Testis (tissue), 3 donors: ENCODE results near the gene MARCHF3. TPM values are rescaled to one million over a fixed set of nuclear protein-coding genes. Genes with fewer than 3 reads are reported as not detected.
"Not testable (repeated sequence)": the region's sequence is repeated elsewhere in the genome, so short reads cannot be mapped to it uniquely, and the experiment has no call there.

Experiments used
- DNase-seq: peaks from one replicate; pipeline ENCODE4 v3.0.0-alpha.2; 2019
- H3K27ac ChIP-seq, 2 donors: fragments of 200-600 bp; sonication (generic); one replicate each; pipeline ENCODE4 v1.5.1; 2019
- H3K27me3 ChIP-seq: fragments of 200-600 bp; sonication (generic); one replicate; pipeline ENCODE4 v1.5.1; 2019
- H3K36me3 ChIP-seq: fragments of 200-600 bp; sonication (generic); one replicate; pipeline ENCODE4 v1.5.1; 2017; ENCODE audit warnings: low read depth; ENCODE audit errors: missing control alignments
- H3K4me1 ChIP-seq: fragments of 200-600 bp; sonication (generic); one replicate; pipeline ENCODE4 v1.5.1; 2019
- H3K4me3 ChIP-seq, 2 donors: fragments of 200-600 bp; sonication (generic); one replicate each; pipeline ENCODE4 v1.5.1; 2017 to 2019
- H3K9me3 ChIP-seq: fragments of 200-600 bp; sonication (generic); one replicate; pipeline ENCODE4 v1.5.1; 2017
- CTCF ChIP-seq, 3 experiments: fragments of 450-650 bp in 2 of 3; fragments of 200-600 bp in 1 of 3; sonication (generic) in 1 of 3; IDR thresholded peaks; one replicate each; pipeline ENCODE4 v1.5.1; 2016 to 2019; ENCODE audit warnings: antibody characterized with exemption in 3 of 3, mild to moderate bottlenecking in 2 of 3, moderate library complexity in 1 of 3
- POLR2A ChIP-seq: fragments of 450-650 bp; IDR thresholded peaks from one replicate; pipeline ENCODE4 v1.6.1; 2017; ENCODE audit warnings: antibody characterized with exemption, mild to moderate bottlenecking, moderate library complexity
- WGBS, 2 donors: methylation state at CpG; one replicate each; pipeline ENCODE4 v1.1.5; 2018; 5-methylcytosine and 5-hydroxymethylcytosine counted together
- intact Hi-C: fragments of 100-400 bp; cut with DNase I; formaldehyde crosslinking; loops from one replicate; pipeline ENCODE4 v1.15.1; 2023; ENCODE audit warnings: low total_unique reads
- polyA plus RNA-seq: library from polyadenylated mRNA; stranded (reverse); fragments of 350-450 nt; fragmentation: Illumina TruSeq; extraction: RNeasy Lipid Tissue Mini Kit (QIAGEN cat#74804); gene quantifications from one replicate; pipeline ENCODE4 v1.2.3, GENCODE V29; 2014; ENCODE audit warnings: low read depth, low replicate concordance; ENCODE audit not compliant: insufficient read depth
- total RNA-seq, 2 donors: library from RNA; depleted of rRNA; stranded (reverse); fragments of >200 nt; gene quantifications; one replicate each; pipeline ENCODE4 v1.2.3, GENCODE V29; 2016

The MARCHF3 gene
- total and polyA plus RNA-seq, 3 donors from 2014 or later: 34.0 to 81.9 (median 38.8) TPM

DNA sequence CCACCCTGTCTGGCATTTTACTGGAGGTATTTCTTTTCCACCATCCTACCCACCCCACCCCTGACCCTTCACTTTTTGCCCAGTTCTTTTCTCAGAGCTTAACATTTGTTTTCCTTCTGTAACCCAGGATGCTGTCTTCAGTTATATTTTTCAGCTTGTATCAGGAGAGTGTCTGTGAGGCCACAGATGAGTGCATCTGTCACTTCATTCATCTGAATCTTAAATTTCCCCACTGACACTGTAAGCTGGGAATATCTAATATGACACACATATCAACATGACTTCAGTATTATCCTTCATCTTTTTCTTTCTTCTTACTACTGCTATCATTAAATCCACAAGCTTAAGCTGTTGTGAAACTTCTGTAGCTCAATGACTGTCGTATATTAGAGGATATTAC lies 4.9 kb downstream of the MARCHF3 start:
- WGBS, 2 donors: 88% methylated on average over 1 of the region's 1 CpG
- Histone ChIP-seq H3K27ac (no peak overlapping the region), H3K9me3 (no peaks in the 10 kb centered on the region), H3K36me3 (no peaks in the 10 kb centered on the region), H3K4me3 (no peak overlapping the region), H3K27me3 (no peaks in the 10 kb centered on the region), H3K4me1 (peaks cover 6% of the 10 kb centered on the region)
- no peak for TF ChIP-seq POLR2A
- TF ChIP-seq CTCF (IDR thresholded peaks at IDR 0.05): no peak
- intact Hi-C loops: no loop called here
- DNase-seq: no peak

GRCh38 chr5:127024821-127025220 lies 5.5 kb downstream of the MARCHF3 start:
- Histone ChIP-seq H3K27me3 (no peaks in the 10 kb centered on the region), H3K4me3 (no peak overlapping the region), H3K9me3 (no peaks in the 10 kb centered on the region), H3K4me1 (peaks cover 6% of the 10 kb centered on the region), H3K27ac (no peak overlapping the region), H3K36me3 (no peaks in the 10 kb centered on the region)
- intact Hi-C loops: no loop called here
- TF ChIP-seq POLR2A (no peak), CTCF (IDR thresholded peaks at IDR 0.05) (no peak)
- no peak for DNase-seq
- WGBS, 2 donors: 86 to 90% methylated on average over 4 of the region's 4 CpGs

GRCh38 chr5:127023552-127024191 lies 6.7 kb downstream of the MARCHF3 start:
- DNase-seq, H3K4me3 ChIP-seq, H3K27me3 ChIP-seq, H3K4me1 ChIP-seq, H3K27ac ChIP-seq, H3K36me3 ChIP-seq, intact Hi-C loops, H3K9me3 ChIP-seq: not testable (repeated sequence)
- WGBS, 2 donors: 95 to 96% methylated on average over 7 of the region's 7 CpGs

DNA sequence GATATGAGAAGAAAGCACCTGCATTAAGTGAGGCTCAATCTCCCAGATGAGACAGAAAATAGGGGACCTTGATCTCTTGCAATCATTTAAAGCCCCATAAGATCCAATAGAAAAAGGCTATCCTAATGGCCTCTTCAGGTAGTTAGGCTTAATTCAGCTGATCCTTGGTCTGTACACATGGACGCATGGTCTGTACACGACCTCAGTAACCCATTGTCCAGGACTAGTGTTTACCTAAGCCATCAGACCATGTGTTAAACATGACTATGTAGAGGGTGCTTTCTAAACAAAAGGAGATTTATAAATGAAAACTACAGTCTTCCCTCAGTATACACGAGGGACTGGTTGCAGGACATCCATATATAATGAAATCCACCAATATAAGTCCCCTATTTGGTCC lies 7.5 kb downstream of the MARCHF3 start:
- intact Hi-C loops: no loop called here
- Histone ChIP-seq H3K4me3 (no peak overlapping the region), H3K27ac (no peak overlapping the region), H3K9me3 (no peaks in the 10 kb centered on the region), H3K27me3 (no peaks in the 10 kb centered on the region), H3K4me1 (no peaks in the 10 kb centered on the region), H3K36me3 (no peaks in the 10 kb centered on the region)
- WGBS, 2 donors: 91 to 98% methylated on average over 3 of the region's 3 CpGs
- no peak for TF ChIP-seq POLR2A
- no peak for TF ChIP-seq CTCF (IDR thresholded peaks at IDR 0.05)
- DNase-seq: no peak

GRCh38 chr5:127019928-127020327 lies 10.4 kb downstream of the MARCHF3 start:
- no peak for TF ChIP-seq POLR2A
- TF ChIP-seq CTCF (IDR thresholded peaks at IDR 0.05): no peak
- H3K27me3 ChIP-seq: no peaks in the 10 kb centered on the region
- no peaks in the 10 kb centered on the region for H3K36me3 ChIP-seq
- H3K27ac ChIP-seq: no peak overlapping the region
- H3K9me3 ChIP-seq: no peaks in the 10 kb centered on the region
- 47 to 94% methylated on average over 1 of the region's 1 CpG for WGBS, 2 donors
- intact Hi-C loops: no loop called here
- H3K4me1 ChIP-seq: no peaks in the 10 kb centered on the region
- no peak for DNase-seq
- H3K4me3 ChIP-seq: no peak overlapping the region

DNA sequence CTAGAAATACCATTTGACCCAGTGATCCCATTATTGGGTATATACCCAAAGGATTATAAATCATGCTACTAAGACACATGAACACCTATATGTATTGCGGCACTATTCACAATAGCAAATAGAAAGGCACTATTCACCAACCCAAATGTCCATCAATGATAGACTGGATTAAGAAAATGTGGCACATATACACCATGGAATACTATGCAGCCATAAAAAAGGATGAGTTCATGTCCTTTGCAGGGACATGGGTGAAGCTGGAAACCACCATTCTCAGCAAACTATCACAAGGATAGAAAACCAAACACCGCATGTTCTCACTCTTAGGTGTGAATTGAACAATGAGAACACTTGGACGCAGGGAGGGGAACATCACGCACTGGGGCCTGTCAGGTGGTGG lies 13.6 kb downstream of the MARCHF3 start:
- H3K4me1 ChIP-seq, H3K27me3 ChIP-seq, DNase-seq, H3K9me3 ChIP-seq, H3K36me3 ChIP-seq, intact Hi-C loops, H3K27ac ChIP-seq, H3K4me3 ChIP-seq: not testable (repeated sequence)
- 95 to 96% methylated on average over 4 of the region's 4 CpGs for WGBS, 2 donors
